Loucy (cell line): ENCODE results near the gene SRBD1.

Experiments
- CTCF ChIP-seq: fragments of 200-600 bp; sonication (generic); conservative IDR thresholded peaks from 2 replicates; pipeline ENCODE4 v1.5.1; 2014; ENCODE audit warnings: mild to moderate bottlenecking, antibody characterized with exemption, low read length
- EZH2phosphoT487 ChIP-seq: fragments of 200-600 bp; IDR thresholded peaks from 2 replicates; pipeline ENCODE4 v1.6.1; 2018; ENCODE audit warnings: antibody characterized with exemption, mild to moderate bottlenecking, moderate library complexity, borderline replicate concordance

DNA sequence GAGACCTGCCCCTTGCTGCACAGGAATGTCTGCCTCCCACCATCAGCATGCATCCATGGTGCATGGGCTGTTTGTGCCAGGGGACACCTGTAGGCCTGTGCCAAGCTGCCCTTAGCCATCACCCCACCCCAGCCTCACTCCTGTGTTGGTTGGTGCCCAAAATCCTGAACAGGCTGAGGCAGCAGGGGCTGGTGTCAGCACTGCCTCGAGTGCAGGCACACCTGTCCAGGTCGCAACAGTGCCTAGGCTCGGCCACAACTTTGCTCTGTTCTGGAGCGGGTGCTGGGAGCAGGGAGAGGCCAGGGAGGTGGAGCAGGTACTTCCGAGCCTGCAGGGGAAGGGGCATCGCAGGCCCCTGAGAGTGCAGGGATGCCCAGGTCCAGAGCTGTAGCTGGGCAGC lies 69.1 kb downstream of the SRBD1 start:
- no peak for TF ChIP-seq CTCF
- TF ChIP-seq EZH2phosphoT487, result no peak
